ENCODE results near the gene LDLR.
"Not testable (repeated sequence)": the region's sequence is repeated elsewhere in the genome, so short reads cannot be mapped to it uniquely, and the experiment has no call there.

DNA sequence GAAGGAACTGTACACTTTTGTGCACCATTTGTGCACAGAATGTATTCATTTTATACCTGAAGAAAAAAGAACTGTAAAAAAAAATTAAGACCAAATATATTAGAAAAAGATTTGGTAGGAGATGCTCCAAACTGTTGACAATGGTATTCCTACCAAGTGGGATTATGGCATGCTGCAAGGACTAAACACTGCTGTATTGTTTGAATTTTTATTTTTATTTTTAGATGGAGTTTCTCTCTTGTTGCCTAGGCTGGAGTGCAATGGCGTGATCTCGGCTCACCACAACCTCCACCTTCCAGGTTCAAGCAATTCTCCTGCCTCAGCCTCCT lies 71.1 kb downstream of the LDLR start:
- TF ChIP-seq, protein P1, sequence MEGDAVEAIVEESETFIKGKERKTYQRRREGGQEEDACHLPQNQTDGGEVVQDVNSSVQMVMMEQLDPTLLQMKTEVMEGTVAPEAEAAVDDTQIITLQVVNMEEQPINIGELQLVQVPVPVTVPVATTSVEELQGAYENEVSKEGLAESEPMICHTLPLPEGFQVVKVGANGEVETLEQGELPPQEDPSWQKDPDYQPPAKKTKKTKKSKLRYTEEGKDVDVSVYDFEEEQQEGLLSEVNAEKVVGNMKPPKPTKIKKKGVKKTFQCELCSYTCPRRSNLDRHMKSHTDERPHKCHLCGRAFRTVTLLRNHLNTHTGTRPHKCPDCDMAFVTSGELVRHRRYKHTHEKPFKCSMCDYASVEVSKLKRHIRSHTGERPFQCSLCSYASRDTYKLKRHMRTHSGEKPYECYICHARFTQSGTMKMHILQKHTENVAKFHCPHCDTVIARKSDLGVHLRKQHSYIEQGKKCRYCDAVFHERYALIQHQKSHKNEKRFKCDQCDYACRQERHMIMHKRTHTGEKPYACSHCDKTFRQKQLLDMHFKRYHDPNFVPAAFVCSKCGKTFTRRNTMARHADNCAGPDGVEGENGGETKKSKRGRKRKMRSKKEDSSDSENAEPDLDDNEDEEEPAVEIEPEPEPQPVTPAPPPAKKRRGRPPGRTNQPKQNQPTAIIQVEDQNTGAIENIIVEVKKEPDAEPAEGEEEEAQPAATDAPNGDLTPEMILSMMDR (conservative IDR thresholded peaks at IDR 0.05 in 1 of 2, IDR thresholded peaks at IDR 0.05 in 1 of 2; ENCODE audit: low read depth in 1 of 2, low read length in 2 of 2) = not testable (repeated sequence)
- TF ChIP-seq EZH2 (IDR thresholded peaks at IDR 0.05; ENCODE audit: low read length, missing control alignments) = not testable (repeated sequence)
